Endometrial microvascular endothelial cells (primary cell): Measurements from ENCODE around the gene HOOK2. TPM values are rescaled to one million over a fixed set of nuclear protein-coding genes. Genes with fewer than 3 reads are reported as not detected.
"Not testable (repeated sequence)": the region's sequence is repeated elsewhere in the genome, so short reads cannot be mapped to it uniquely, and the experiment has no call there.

Experiments
- in situ Hi-C: cut with HindIII; loops from 2 replicates; pipeline ENCODE4 v1.10.0; 2017; ENCODE audit warnings: low sequenced_read_pairs, low pct_unique_long_range_greater_than_20kb; ENCODE audit errors: inconsistent ontology term
- total RNA-seq: library from RNA; depleted of rRNA; stranded (reverse); fragments of >200 nt; gene quantifications from one replicate; pipeline ENCODE4 v1.2.3, GENCODE V29; 2015; ENCODE audit errors: inconsistent ontology term

The HOOK2 gene
- 6.6 TPM for total RNA-seq

- in situ Hi-C loops: no loop called here
Observed at GRCh38 chr19:12774588-12775555, at the start of gene HOOK2. Gene HOOK2 (minus strand): TSS chr19:12775552. CDS start chr19:12775449, 103 bp downstream.

- in situ Hi-C loops: no loop called here
Observed at GRCh38 chr19:12821761-12822160, 46.4 kb upstream of the HOOK2 start.

GRCh38 chr19:12817810-12818209 is 42.5 kb upstream of the HOOK2 start:
- in situ Hi-C loops: not testable (repeated sequence)

GRCh38 chr19:12817188-12817587 is 41.8 kb upstream of the HOOK2 start:
- in situ Hi-C loops: not testable (repeated sequence)

- in situ Hi-C loops: no loop called here
Observed at GRCh38 chr19:12815088-12815487, 39.7 kb upstream of the HOOK2 start.

- in situ Hi-C loops: no loop called here
Observed at GRCh38 chr19:12806242-12807081, 31.1 kb upstream of the HOOK2 start, which contains the start of gene RNASEH2A. Gene RNASEH2A (plus strand): TSS chr19:12806584. CDS start chr19:12806674, 90 bp downstream.

GRCh38 chr19:12804051-12804450 is 28.7 kb upstream of the HOOK2 start:
- in situ Hi-C loops: no loop called here

- in situ Hi-C loops: no loop called here
Observed at GRCh38 chr19:12802267-12803106, 27.1 kb upstream of the HOOK2 start.

- in situ Hi-C loops: no loop called here
Observed at GRCh38 chr19:12801466-12802266, 26.3 kb upstream of the HOOK2 start, which contains the start of the genes PRDX2 and THSD8. Gene PRDX2 (minus strand): TSS chr19:12801800. CDS start chr19:12801261, 539 bp downstream. Gene THSD8 (plus strand): TSS chr19:12802069. CDS start chr19:12802072, 3 bp downstream.

GRCh38 chr19:12800923-12801465 is 25.6 kb upstream of the HOOK2 start:
- in situ Hi-C loops: no loop called here

- in situ Hi-C loops: no loop called here
Observed at GRCh38 chr19:12800466-12800770, 25.1 kb upstream of the HOOK2 start.

- in situ Hi-C loops: no loop called here
Observed at GRCh38 chr19:12799742-12800465, 24.6 kb upstream of the HOOK2 start.

- in situ Hi-C loops: not testable (repeated sequence)
Observed at GRCh38 chr19:12797607-12798006, 22.3 kb upstream of the HOOK2 start.

GRCh38 chr19:12797141-12797587 is 21.8 kb upstream of the HOOK2 start:
- in situ Hi-C loops: no loop called here

GRCh38 chr19:12796146-12797071 is 21.1 kb upstream of the HOOK2 start:
- in situ Hi-C loops: no loop called here

- in situ Hi-C loops: no loop called here
Observed at GRCh38 chr19:12794971-12795381, 19.6 kb upstream of the HOOK2 start.
